BE2C (cell line): ENCODE results near the gene CYP2R1. TPM values are rescaled to one million over a fixed set of nuclear protein-coding genes. Genes with fewer than 3 reads are reported as not detected.

Experiments
- DNase-seq: peaks from one replicate; pipeline ENCODE4 v3.0.0-alpha.2; 2020
- H3K27me3 ChIP-seq: fragments of 250-450 bp; sonication (Bioruptor Pico); 2 replicates; pipeline ENCODE4 v1.5.1; 2020; ENCODE audit warnings: mild to moderate bottlenecking
- H3K36me3 ChIP-seq: fragments of 250-450 bp; sonication (Bioruptor Pico); 2 replicates; pipeline ENCODE4 v1.5.1; 2020; ENCODE audit warnings: mild to moderate bottlenecking
- H3K4me1 ChIP-seq: fragments of 250-450 bp; sonication (Bioruptor Pico); 2 replicates; pipeline ENCODE4 v1.5.1; 2020
- H3K4me3 ChIP-seq: 2 replicates; pipeline ENCODE4 v1.5.1; 2011; ENCODE audit warnings: low read depth, low read length
- H3K9me3 ChIP-seq: fragments of 250-450 bp; sonication (Bioruptor Pico); 2 replicates; pipeline ENCODE4 v1.5.1; 2020
- polyA plus RNA-seq: library from polyadenylated mRNA; unstranded; fragments of >200 nt; gene quantifications from one replicate; pipeline ENCODE4 v1.2.1, GENCODE V29; 2012; ENCODE audit warnings: low read depth, missing spikeins; ENCODE audit not compliant: insufficient read length, insufficient read depth
- TF ChIP-seq, protein P1 (sequence below): IDR thresholded peaks from 2 replicates; pipeline ENCODE4 v1.5.1; 2012; ENCODE audit warnings: mild to moderate bottlenecking, low read depth, low read length

CYP2R1 gene, protein sequence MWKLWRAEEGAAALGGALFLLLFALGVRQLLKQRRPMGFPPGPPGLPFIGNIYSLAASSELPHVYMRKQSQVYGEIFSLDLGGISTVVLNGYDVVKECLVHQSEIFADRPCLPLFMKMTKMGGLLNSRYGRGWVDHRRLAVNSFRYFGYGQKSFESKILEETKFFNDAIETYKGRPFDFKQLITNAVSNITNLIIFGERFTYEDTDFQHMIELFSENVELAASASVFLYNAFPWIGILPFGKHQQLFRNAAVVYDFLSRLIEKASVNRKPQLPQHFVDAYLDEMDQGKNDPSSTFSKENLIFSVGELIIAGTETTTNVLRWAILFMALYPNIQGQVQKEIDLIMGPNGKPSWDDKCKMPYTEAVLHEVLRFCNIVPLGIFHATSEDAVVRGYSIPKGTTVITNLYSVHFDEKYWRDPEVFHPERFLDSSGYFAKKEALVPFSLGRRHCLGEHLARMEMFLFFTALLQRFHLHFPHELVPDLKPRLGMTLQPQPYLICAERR
- polyA plus RNA-seq: 9.8 TPM

DNA sequence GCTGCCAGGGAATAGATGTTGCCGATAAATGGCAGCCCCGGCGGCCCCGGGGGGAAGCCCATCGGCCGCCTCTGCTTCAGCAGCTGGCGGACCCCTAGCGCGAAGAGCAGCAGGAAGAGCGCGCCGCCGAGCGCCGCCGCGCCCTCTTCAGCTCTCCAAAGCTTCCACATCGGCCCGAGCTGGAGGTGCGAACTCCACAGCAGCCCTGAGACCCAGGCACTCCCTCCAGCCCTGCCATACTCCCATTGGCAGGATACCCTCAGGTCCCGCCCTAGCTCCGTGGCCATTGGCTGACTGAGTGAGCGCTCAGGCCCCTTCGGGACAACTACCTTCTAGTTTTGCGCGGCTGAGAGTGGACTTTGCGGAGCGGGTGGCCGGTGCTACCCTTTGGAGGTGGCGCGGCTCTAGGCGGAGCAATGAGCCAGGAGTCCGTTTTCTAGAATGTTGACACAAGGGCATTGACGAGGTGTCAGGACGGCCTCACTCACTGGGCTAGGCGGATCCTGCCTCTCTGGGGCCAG is at the start of gene CYP2R1:
TSS of gene CYP2R1 (minus strand) at position 196 of the 521 bp plus-strand sequence. CDS start at position 170, 26 bp downstream.
- TF ChIP-seq, protein P1, sequence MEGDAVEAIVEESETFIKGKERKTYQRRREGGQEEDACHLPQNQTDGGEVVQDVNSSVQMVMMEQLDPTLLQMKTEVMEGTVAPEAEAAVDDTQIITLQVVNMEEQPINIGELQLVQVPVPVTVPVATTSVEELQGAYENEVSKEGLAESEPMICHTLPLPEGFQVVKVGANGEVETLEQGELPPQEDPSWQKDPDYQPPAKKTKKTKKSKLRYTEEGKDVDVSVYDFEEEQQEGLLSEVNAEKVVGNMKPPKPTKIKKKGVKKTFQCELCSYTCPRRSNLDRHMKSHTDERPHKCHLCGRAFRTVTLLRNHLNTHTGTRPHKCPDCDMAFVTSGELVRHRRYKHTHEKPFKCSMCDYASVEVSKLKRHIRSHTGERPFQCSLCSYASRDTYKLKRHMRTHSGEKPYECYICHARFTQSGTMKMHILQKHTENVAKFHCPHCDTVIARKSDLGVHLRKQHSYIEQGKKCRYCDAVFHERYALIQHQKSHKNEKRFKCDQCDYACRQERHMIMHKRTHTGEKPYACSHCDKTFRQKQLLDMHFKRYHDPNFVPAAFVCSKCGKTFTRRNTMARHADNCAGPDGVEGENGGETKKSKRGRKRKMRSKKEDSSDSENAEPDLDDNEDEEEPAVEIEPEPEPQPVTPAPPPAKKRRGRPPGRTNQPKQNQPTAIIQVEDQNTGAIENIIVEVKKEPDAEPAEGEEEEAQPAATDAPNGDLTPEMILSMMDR: no peak
- Histone ChIP-seq H3K4me1 (no peaks in the 10 kb centered on the region), H3K36me3 (no peaks in the 10 kb centered on the region), H3K27me3 (no peaks in the 10 kb centered on the region), H3K9me3 (no peaks in the 10 kb centered on the region), H3K4me3 (peak within 1 kb of the TSS; percentile 71)
- DNase-seq: peak; percentile 88

DNA sequence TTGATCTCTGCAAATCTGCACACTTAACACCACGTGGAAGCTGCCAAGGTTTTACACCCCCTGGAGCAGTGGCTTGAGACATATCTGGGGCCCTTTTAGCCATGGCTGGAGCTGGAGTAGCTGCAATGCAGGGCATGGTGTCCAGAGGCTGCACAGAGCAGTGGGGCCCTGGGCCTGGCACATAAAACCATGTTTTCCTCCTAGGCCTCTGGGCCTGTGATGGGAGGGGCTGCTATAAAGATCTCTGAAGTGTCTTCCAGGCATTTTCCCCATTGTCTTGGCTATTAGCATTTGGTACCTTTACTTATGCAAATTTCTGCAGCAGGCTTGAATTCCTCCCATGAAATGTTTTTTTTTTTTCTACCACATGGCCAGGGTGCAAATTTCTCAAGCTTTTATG is 46.9 kb upstream of the CYP2R1 start:
- Histone ChIP-seq H3K4me1 (no peaks in the 10 kb centered on the region), H3K4me3 (no peak overlapping the region), H3K27me3 (no peaks in the 10 kb centered on the region), H3K36me3 (no peaks in the 10 kb centered on the region), H3K9me3 (no peaks in the 10 kb centered on the region)
- DNase-seq: no peak
- TF ChIP-seq, protein P1: no peak

GRCh38 chr11:14934641-14935351 is 42.8 kb upstream of the CYP2R1 start:
- H3K9me3 ChIP-seq: no peaks in the 10 kb centered on the region
- TF ChIP-seq, protein P1: no peak
- no peaks in the 10 kb centered on the region for H3K4me1 ChIP-seq
- H3K36me3 ChIP-seq: no peaks in the 10 kb centered on the region
- no peaks in the 10 kb centered on the region for H3K27me3 ChIP-seq
- DNase-seq: no peak
- H3K4me3 ChIP-seq: no peak overlapping the region

GRCh38 chr11:14932447-14932846 is 40.4 kb upstream of the CYP2R1 start:
- no peaks in the 10 kb centered on the region for H3K9me3 ChIP-seq
- DNase-seq: no peak
- TF ChIP-seq, protein P1: no peak
- H3K27me3 ChIP-seq: no peaks in the 10 kb centered on the region
- no peaks in the 10 kb centered on the region for H3K36me3 ChIP-seq
- H3K4me3 ChIP-seq: no peak overlapping the region
- H3K4me1 ChIP-seq: no peaks in the 10 kb centered on the region

GRCh38 chr11:14930369-14930768 is 38.3 kb upstream of the CYP2R1 start:
- DNase-seq: no peak
- Histone ChIP-seq H3K4me1 (no peaks in the 10 kb centered on the region), H3K27me3 (no peaks in the 10 kb centered on the region), H3K9me3 (no peaks in the 10 kb centered on the region), H3K4me3 (no peak overlapping the region), H3K36me3 (no peaks in the 10 kb centered on the region)
- TF ChIP-seq, protein P1: no peak
